Testis (tissue), 3 donors: ENCODE measurements around the gene LCP2. TPM values are rescaled to one million over a fixed set of nuclear protein-coding genes. Genes with fewer than 3 reads are reported as not detected.
A peak's percentile ranks its signal among the peaks of the same experiment; 100 is the strongest.

ENCODE experiments used
- DNase-seq: peaks from one replicate; pipeline ENCODE4 v3.0.0-alpha.2; 2019
- H3K27ac ChIP-seq, 2 donors: fragments of 200-600 bp; sonication (generic); one replicate each; pipeline ENCODE4 v1.5.1; 2019
- H3K27me3 ChIP-seq: fragments of 200-600 bp; sonication (generic); one replicate; pipeline ENCODE4 v1.5.1; 2019
- H3K36me3 ChIP-seq: fragments of 200-600 bp; sonication (generic); one replicate; pipeline ENCODE4 v1.5.1; 2017; ENCODE audit warnings: low read depth; ENCODE audit errors: missing control alignments
- H3K4me1 ChIP-seq: fragments of 200-600 bp; sonication (generic); one replicate; pipeline ENCODE4 v1.5.1; 2019
- H3K4me3 ChIP-seq, 2 donors: fragments of 200-600 bp; sonication (generic); one replicate each; pipeline ENCODE4 v1.5.1; 2017 to 2019
- H3K9me3 ChIP-seq: fragments of 200-600 bp; sonication (generic); one replicate; pipeline ENCODE4 v1.5.1; 2017
- CTCF ChIP-seq, 3 experiments: fragments of 450-650 bp in 2 of 3; fragments of 200-600 bp in 1 of 3; sonication (generic) in 1 of 3; IDR thresholded peaks; one replicate each; pipeline ENCODE4 v1.5.1; 2016 to 2019; ENCODE audit warnings: antibody characterized with exemption in 3 of 3, mild to moderate bottlenecking in 2 of 3, moderate library complexity in 1 of 3
- POLR2A ChIP-seq: fragments of 450-650 bp; IDR thresholded peaks from one replicate; pipeline ENCODE4 v1.6.1; 2017; ENCODE audit warnings: antibody characterized with exemption, mild to moderate bottlenecking, moderate library complexity
- WGBS, 2 donors: methylation state at CpG; one replicate each; pipeline ENCODE4 v1.1.5; 2018; 5-methylcytosine and 5-hydroxymethylcytosine counted together
- intact Hi-C: fragments of 100-400 bp; cut with DNase I; formaldehyde crosslinking; loops from one replicate; pipeline ENCODE4 v1.15.1; 2023; ENCODE audit warnings: low total_unique reads
- polyA plus RNA-seq: library from polyadenylated mRNA; stranded (reverse); fragments of 350-450 nt; fragmentation: Illumina TruSeq; extraction: RNeasy Lipid Tissue Mini Kit (QIAGEN cat#74804); gene quantifications from one replicate; pipeline ENCODE4 v1.2.3, GENCODE V29; 2014; ENCODE audit warnings: low read depth, low replicate concordance; ENCODE audit not compliant: insufficient read depth
- total RNA-seq, 2 donors: library from RNA; depleted of rRNA; stranded (reverse); fragments of >200 nt; gene quantifications; one replicate each; pipeline ENCODE4 v1.2.3, GENCODE V29; 2016

Gene LCP2
- total and polyA plus RNA-seq, 3 donors from 2014 or later, result 8.6 to 14.2 (median 11.5) TPM

GRCh38 chr5:170284231-170284630 lies 13.3 kb downstream of the LCP2 start:
- H3K27ac ChIP-seq, result no peak overlapping the region
- H3K4me3 ChIP-seq, result no peak overlapping the region
- no peaks in the 10 kb centered on the region for H3K9me3 ChIP-seq
- no peak for DNase-seq
- H3K27me3 ChIP-seq, result no peaks in the 10 kb centered on the region
- WGBS, 2 donors, result 92 to 94% methylated on average over 2 of the region's 2 CpGs
- intact Hi-C loops, result no loop called here
- TF ChIP-seq CTCF (IDR thresholded peaks at IDR 0.05) (no peak), POLR2A (no peak)
- peaks cover 26% of the 10 kb centered on the region for H3K4me1 ChIP-seq
- no peaks in the 10 kb centered on the region for H3K36me3 ChIP-seq

GRCh38 chr5:170283296-170283695 lies 14.3 kb downstream of the LCP2 start:
- Histone ChIP-seq H3K27ac (no peak overlapping the region), H3K4me1 (peaks cover 34% of the 10 kb centered on the region), H3K4me3 (no peak overlapping the region), H3K36me3 (no peaks in the 10 kb centered on the region), H3K27me3 (no peaks in the 10 kb centered on the region), H3K9me3 (no peaks in the 10 kb centered on the region)
- WGBS, 2 donors, result 89 to 100% methylated on average over 1 of the region's 1 CpG
- TF ChIP-seq CTCF (IDR thresholded peaks at IDR 0.05) (no peak), POLR2A (no peak)
- intact Hi-C loops, result no loop called here
- no peak for DNase-seq

DNA sequence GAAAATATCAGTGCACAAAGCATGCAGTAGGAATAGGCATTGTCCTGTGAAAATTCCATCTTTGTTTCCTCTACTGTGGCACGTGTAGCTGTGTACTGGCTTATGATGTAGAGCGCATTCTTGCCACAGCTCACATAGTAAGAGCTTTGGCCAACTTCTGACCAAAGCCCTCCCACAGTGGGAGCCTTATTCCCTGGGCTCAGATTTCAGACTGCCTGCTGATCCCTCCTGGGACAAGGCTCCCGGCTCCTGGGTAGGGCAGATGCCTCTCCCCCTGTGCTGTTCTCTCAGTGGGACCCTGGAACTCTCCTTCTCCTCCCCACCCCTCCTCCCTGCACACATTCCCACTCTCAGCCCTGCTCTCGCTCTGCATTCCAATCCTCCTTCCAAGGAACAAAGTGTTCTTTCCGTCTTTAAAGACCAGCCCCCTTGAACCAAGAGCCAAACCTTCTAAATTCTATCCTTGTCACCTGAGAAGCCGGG lies 17.5 kb downstream of the LCP2 start:
- TF ChIP-seq CTCF (IDR thresholded peaks at IDR 0.05), result no peak
- TF ChIP-seq POLR2A, result no peak
- Histone ChIP-seq H3K4me3 (no peak overlapping the region), H3K4me1 (peaks cover 26% of the 10 kb centered on the region), H3K27ac (peak overlapping the region; percentile 55 to 78), H3K27me3 (no peaks in the 10 kb centered on the region), H3K9me3 (no peaks in the 10 kb centered on the region), H3K36me3 (no peaks in the 10 kb centered on the region)
- WGBS, 2 donors, result 44 to 56% methylated on average over 6 of the region's 6 CpGs
- DNase-seq, result peak; percentile 66
- intact Hi-C loops, result no loop called here

DNA sequence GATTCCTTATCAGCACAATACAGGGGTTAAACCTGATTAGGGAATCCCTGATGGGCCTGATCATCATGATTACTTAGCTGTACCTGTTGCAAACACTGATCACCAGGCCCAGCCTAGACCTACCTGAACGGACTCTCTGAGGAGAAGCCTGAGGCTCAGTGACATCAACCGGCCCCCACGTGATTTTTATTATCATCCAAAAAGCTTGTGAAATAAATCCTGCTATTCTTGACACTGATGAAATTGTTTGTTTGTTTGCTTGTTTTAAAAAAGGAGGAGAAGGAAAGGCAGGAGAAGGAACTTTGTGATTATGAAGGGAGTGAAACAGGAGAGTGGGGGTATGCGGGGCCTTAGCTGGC lies 18.1 kb downstream of the LCP2 start:
- H3K9me3 ChIP-seq, result no peaks in the 10 kb centered on the region
- H3K27ac ChIP-seq, result peak overlapping the region; percentile 55 to 78
- H3K4me3 ChIP-seq, result no peak overlapping the region
- no peaks in the 10 kb centered on the region for H3K36me3 ChIP-seq
- peaks cover 26% of the 10 kb centered on the region for H3K4me1 ChIP-seq
- WGBS, 2 donors, result 83 to 88% methylated on average over 4 of the region's 4 CpGs
- TF ChIP-seq CTCF (IDR thresholded peaks at IDR 0.05), result no peak
- no peak for TF ChIP-seq POLR2A
- no peaks in the 10 kb centered on the region for H3K27me3 ChIP-seq
- no peak for DNase-seq
- intact Hi-C loops, result no loop called here
